NCI-H2227 treated with DMSO at 0.1 percent for 48 hours (cell line): ENCODE measurements around the gene DMAP1.

Source experiments
- DNase-seq: peaks from one replicate; lab custom pipeline; 2025; lab: John Stamatoyannopoulos, UW

The DMAP1 gene

GRCh38 chr1:44229435-44230167 is 16.3 kb downstream of the DMAP1 start:
- DNase-seq = no peak

GRCh38 chr1:44230796-44231195 is 17.5 kb downstream of the DMAP1 start:
- DNase-seq = no peak

DNA sequence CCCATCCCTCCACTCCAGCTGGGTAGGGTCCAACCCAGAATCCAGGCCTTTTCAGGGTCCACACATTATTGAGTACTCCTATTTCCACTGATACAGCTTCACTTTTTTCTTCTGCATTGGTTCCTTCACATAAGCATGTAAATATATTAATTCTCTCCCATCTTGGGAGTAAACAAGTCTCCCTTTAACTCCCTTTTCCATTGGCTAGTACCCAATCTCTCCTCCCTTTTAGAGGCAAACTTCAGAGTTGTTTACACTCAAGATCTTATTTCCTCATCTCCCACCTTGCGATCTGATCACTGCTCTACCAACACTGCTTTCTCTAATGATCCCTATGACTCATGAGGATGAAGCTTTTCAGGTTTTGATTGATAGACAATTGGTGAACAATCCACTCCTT is 20.3 kb downstream of the DMAP1 start:
- DNase-seq = no peak

- DNase-seq = no peak
Observed at GRCh38 chr1:44235808-44236207, 22.5 kb downstream of the DMAP1 start.

- DNase-seq = no peak
Observed at GRCh38 chr1:44236490-44237272, 23.4 kb downstream of the DMAP1 start.

DNA sequence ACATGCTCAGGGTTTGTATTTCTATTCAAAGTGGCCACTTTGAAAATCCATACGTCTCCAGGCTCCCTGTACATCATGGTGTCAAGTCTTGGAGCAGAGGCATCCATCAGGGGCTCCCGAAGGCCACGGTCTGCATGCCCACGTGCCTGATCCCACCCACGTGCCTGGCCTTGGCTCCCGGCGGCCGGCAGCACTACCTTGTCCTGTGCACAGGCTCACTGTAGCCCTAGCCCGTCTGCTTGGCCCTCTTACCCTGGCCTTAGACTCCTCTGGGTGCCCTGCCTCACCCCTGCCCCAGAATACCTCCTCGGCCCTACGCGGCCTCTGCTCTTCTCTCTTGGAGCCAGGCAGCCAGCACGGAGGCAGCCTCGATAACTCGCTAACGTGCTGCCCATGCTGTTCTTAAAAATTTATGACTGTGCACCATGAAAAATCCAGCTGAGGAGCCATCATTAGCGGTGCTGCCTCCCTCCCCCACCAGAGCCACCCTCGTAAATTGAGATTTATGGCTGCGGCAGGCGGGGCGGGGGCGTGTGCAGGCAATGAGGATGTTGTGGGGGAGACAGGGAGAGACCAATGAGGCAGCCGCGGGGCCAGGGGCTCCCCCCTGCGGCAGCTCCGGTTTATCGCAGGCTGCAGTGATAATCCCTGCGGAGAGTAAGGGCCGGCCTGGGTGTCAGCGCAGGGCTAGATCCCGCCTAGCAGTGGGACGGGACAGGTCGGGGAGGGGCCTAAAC is 24.6 kb downstream of the DMAP1 start:
- peak; percentile 77 for DNase-seq

DNA sequence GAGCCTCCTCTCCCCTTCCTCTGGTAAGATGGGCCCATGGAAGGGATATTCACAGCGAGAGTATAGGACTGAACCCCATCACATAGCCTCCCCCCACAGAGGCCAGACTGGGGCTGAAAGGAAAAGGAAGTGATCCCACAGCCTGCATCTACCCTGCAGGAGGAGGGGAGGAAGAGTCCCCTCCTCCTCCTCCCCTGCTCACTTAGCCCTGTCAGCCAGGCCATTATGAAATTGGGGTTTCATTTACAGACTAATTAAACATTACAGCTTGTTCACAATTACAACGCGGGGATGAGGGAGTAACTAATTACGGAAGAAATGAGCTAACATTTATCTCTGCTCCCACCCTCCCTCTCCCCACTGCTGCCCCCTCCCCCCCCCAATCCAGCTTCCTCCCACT is 25.4 kb downstream of the DMAP1 start:
- no peak for DNase-seq

GRCh38 chr1:44239331-44239960 is 26.2 kb downstream of the DMAP1 start:
- peak; percentile 45 for DNase-seq

- DNase-seq = no peak
Observed at GRCh38 chr1:44239961-44240371, 26.7 kb downstream of the DMAP1 start.

DNA sequence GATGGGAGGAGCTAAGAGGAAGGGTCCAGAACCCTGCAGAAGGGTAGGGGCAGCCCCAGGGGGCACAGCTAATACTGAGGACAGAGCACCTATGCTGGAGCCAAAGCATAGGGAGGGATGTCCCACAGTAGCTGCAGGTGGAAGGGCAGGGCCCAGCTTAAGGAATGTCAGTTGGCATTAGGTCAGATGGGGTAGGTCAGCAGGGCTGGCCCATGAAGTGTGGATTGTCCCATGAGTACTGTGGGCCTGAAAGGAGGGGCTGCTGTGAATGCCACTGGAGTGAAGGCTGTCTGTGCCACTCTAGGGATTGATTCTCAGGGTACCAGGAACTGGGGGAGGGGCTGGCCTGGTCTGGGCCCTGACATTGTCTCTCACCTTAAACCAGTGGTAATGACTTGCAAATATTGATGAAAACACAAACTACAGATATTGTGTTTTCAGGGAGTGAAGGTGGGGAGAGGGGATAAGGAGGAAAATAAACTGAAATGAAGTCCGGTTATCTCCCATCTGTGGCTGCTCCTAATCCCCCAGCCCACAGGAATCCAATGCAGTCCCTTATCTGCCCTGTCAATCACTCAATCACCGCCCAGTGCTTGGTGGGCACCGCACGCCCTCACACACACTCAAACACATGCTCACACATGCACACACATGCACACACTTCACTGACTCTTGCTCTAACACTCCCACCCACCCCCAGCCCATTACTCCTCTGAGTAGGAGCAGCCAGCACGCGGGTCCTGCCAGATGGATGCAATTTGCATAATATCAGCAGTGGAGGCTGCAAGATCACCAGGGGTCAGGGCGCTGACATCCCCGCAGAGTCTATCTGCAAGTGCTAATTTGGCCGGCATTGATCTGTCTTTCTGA is 27.8 kb downstream of the DMAP1 start:
- DNase-seq = no peak

DNA sequence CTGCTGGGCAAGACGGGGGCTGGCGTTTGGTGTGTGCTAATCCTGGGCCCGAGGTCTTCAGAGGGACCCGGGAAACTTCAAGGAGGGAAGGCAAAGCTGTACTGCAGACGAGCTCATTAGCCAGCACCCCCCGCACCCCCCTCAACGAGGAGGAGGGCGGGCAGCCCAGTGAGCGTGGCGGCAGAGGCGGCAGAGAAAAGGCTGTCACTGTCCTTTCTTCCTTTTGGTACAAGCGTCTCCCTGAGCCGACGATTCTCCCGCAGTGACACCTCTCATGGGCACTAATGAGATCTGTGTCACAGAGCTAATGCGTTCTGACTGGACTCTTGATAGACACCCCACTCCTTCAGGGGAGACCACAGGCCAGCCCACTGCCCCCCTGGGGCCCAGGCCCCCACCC is 29.5 kb downstream of the DMAP1 start:
- DNase-seq = no peak

DNA sequence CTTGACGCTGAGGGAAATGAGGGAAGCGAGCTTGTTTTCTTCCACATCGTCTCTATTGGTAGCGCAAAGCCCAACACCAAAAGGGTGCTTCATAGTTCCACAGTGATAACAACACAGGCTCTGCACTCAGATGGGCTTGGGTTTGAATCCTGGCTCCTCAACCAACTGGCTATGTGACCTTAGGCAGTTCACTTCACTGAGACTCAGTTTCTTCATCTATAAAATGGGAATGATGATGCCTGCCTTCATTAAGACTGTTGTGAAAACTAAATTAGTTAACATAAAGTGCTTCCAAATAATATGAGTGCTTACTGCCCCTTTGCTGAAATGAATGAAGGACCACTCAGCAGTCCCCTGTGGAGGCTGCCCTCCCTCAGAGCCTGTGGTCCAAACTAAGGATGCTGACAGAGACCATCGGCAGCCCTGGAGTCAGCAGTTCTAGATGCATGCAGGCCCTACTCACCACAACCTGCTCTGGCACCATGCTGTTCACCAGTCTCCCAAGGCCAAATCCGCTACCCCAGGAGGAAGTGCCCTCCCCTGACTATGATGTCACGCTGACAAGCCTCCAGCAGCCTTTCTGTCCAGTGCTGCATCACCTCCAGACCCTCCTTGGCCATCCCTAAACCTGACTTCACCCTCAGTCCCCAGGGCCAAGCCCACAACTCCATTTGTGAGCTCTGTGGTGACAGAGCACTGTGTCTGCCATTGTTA is 30.7 kb downstream of the DMAP1 start:
- DNase-seq = no peak

GRCh38 chr1:44244986-44245385 is 31.7 kb downstream of the DMAP1 start:
- no peak for DNase-seq

DNA sequence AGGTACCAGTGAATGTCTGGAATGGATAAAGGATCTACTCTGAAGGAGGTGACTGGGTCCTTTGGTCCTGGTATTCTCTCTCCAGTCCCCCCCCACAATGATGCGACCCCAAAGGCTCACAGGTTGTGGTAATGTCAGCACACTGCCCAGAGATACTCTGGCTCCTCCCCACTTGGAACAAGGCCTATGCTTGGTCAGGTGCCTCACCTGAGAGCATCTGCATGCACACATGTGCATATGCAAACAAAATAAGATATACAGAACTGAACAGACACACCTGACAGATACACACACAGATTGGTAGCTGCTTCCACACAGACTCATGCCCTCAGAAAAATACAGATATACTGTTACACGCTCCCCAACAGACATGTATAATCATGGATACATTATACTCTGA is 33.5 kb downstream of the DMAP1 start:
- DNase-seq = no peak

DNA sequence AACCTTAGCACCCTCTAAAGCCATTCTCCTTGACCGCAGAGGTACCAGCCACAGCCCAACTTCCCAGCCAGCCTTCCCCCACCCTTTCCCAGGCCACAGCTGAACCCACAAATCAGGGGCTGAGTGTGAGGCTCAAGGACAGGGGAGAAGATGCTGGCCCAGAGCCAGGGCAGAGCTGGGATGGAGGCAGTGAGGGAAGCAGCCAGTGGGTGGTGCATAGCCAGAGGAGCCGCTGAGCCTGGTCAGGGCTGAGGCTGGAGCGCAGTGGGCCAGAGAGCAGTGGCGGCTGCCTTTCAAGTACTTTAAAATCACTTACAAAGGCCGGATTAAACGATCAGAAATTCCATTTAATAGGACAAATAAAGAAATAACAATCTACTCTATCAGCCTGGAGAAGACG is 36.3 kb downstream of the DMAP1 start:
- DNase-seq = peak; percentile 60

DNA sequence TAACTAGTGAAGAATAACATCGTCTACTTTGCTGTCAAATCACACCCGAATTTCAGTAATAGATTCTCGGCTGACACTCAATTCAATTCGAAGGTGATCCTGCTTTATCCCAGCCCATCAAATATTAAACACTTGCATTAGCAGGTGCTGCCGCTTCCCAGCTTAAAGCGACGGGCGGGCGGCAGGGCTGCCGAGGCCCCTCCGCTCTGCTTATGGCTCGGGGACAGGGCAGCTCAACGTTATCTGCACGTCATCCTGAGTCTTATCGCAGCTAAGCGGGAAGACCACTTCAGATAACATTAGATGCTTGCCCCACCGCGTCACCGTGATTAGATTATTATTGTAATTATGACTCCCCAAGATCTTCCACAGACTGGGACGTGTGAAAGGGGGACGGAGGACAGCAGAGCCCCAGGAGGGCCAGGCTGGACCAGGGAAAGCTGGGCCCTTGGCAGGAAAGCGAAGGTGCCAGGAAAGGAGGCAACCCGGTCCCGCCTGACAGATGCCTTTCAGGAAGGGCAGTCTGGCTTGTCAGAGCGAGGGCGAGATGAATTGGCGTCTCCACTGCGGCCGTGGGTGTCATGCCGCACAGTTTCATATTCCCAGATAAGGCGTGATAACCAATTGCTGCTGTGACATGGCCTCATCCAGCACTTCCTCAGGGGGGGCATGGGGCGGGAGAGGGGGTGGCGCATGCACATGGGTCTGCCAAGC is 37.0 kb downstream of the DMAP1 start:
- peak; percentile 32 for DNase-seq

GRCh38 chr1:44251486-44251885 is 38.2 kb downstream of the DMAP1 start:
- no peak for DNase-seq

GRCh38 chr1:44251989-44252671 is 38.9 kb downstream of the DMAP1 start:
- DNase-seq = peak; percentile 18

- no peak for DNase-seq
Observed at GRCh38 chr1:44254392-44254910, 41.2 kb downstream of the DMAP1 start.
